HEK293T (cell line): Measurements from ENCODE around the gene RPH3AL.
A peak's percentile ranks its signal among the peaks of the same experiment; 100 is the strongest.
"Not testable (repeated sequence)": the region's sequence is repeated elsewhere in the genome, so short reads cannot be mapped to it uniquely, and the experiment has no call there.

Experiments used
- CTCF ChIA-PET: fragments of 350-600 bp; formaldehyde crosslinking; extraction: SDS; loops from one replicate; lab custom pipeline; 2021; ENCODE audit warnings: antibody characterized with exemption, inconsistent platforms; lab: Yijun Ruan, JAX
- POLR2A ChIA-PET: fragments of 350-600 bp; formaldehyde crosslinking; extraction: SDS; loops from one replicate; lab custom pipeline; 2020; ENCODE audit warnings: antibody characterized with exemption, inconsistent platforms; lab: Yijun Ruan, JAX
- DNase-seq: peaks from one replicate; pipeline ENCODE4 v3.0.0; 2012; ENCODE audit warnings: mixed read lengths; ENCODE audit errors: extremely low spot score
- ARNT ChIP-seq: fragments of 450-650 bp; IDR thresholded peaks from 2 replicates; pipeline ENCODE4 v1.6.1; 2017; ENCODE audit warnings: mild to moderate bottlenecking
- CTBP1 ChIP-seq: fragments of 450-650 bp; IDR thresholded peaks from 2 replicates; pipeline ENCODE4 v1.6.1; 2016; ENCODE audit warnings: borderline replicate concordance
- ELF4 ChIP-seq: fragments of 450-650 bp; IDR thresholded peaks from 2 replicates; pipeline ENCODE4 v1.6.1; 2017; ENCODE audit warnings: antibody characterized with exemption
- FOXA1 ChIP-seq: fragments of 450-650 bp; IDR thresholded peaks from 2 replicates; pipeline ENCODE4 v1.6.1; 2016; ENCODE audit warnings: mild to moderate bottlenecking
- FOXK2 ChIP-seq: fragments of 450-650 bp; IDR thresholded peaks from 2 replicates; pipeline ENCODE4 v1.6.1; 2016; ENCODE audit warnings: mild to moderate bottlenecking
- FOXM1 ChIP-seq: fragments of 450-650 bp; IDR thresholded peaks from 2 replicates; pipeline ENCODE4 v1.6.1; 2017; ENCODE audit warnings: mild to moderate bottlenecking, borderline replicate concordance
- HDGF ChIP-seq: fragments of 450-650 bp; IDR thresholded peaks from 2 replicates; pipeline ENCODE4 v1.6.1; 2017; ENCODE audit warnings: antibody characterized with exemption, borderline replicate concordance
- L3MBTL2 ChIP-seq: fragments of 450-650 bp; conservative IDR thresholded peaks from 2 replicates; pipeline ENCODE4 v1.6.1; 2016; ENCODE audit warnings: mild to moderate bottlenecking
- LEF1 ChIP-seq: fragments of 450-650 bp; IDR thresholded peaks from 2 replicates; pipeline ENCODE4 v1.6.1; 2017; ENCODE audit warnings: mild to moderate bottlenecking, borderline replicate concordance
- NFRKB ChIP-seq: fragments of 450-650 bp; IDR thresholded peaks from 2 replicates; pipeline ENCODE4 v1.6.1; 2016; ENCODE audit warnings: mild to moderate bottlenecking, moderate library complexity
- PKNOX1 ChIP-seq: fragments of 450-650 bp; IDR thresholded peaks from 2 replicates; pipeline ENCODE4 v1.6.1; 2016
- SP1 ChIP-seq: fragments of 450-650 bp; IDR thresholded peaks from 2 replicates; pipeline ENCODE4 v1.6.1; 2017
- SUZ12 ChIP-seq: fragments of 450-650 bp; IDR thresholded peaks from 2 replicates; pipeline ENCODE4 v1.6.1; 2016; ENCODE audit warnings: mild to moderate bottlenecking
- TARDBP ChIP-seq: fragments of 450-650 bp; IDR thresholded peaks from 2 replicates; pipeline ENCODE4 v1.6.1; 2016
- ZNF384 ChIP-seq: fragments of 450-650 bp; IDR thresholded peaks from 2 replicates; pipeline ENCODE4 v1.6.1; 2016

The RPH3AL gene

GRCh38 chr17:170130-170670, 182.4 kb downstream of the RPH3AL start:
- TF ChIP-seq FOXK2 (no peak), SP1 (no peak)
- DNase-seq = no peak
- ChIA-PET POLR2A (no interaction called here), CTCF (no interaction called here)

- POLR2A ChIA-PET, CTCF ChIA-PET, DNase-seq: not testable (repeated sequence)
These were observed 184.0 kb downstream of the RPH3AL start for GRCh38 chr17:168614-169013.

GRCh38 chr17:165939-166338, 186.7 kb downstream of the RPH3AL start:
- DNase-seq = no peak
- TF ChIP-seq ARNT (no peak), ELF4 (no peak), PKNOX1 (no peak), L3MBTL2 (no peak), FOXK2 (no peak), ZNF384 (no peak)
- ChIA-PET CTCF (no interaction called here), POLR2A (no interaction called here)

- TF ChIP-seq FOXM1 = no peak
- TF ChIP-seq FOXA1 = no peak
- TF ChIP-seq FOXK2 = no peak
- TF ChIP-seq HDGF = no peak
- no peak for TF ChIP-seq ARNT
- TF ChIP-seq SP1 = no peak
- no peak for TF ChIP-seq TARDBP
- CTCF ChIA-PET = interaction anchor here (1.0 kb wide), 1 partner anchor 9 kb away, joined by 6 read pairs; no protein-coding TSS in a partner anchor
- DNase-seq = peak; percentile 60
- POLR2A ChIA-PET = no interaction called here
These were observed 188.0 kb downstream of the RPH3AL start for GRCh38 chr17:164303-165235.

- no peak for TF ChIP-seq ARNT
- no peak for TF ChIP-seq TARDBP
- no peak for TF ChIP-seq SUZ12
- TF ChIP-seq SP1 = no peak
- no peak for TF ChIP-seq HDGF
- no peak for TF ChIP-seq L3MBTL2
- TF ChIP-seq ELF4 = no peak
- no peak for TF ChIP-seq PKNOX1
- TF ChIP-seq FOXA1 = no peak
- no peak for TF ChIP-seq LEF1
- ChIA-PET CTCF (no interaction called here), POLR2A (no interaction called here)
- no peak for DNase-seq
These were observed 189.0 kb downstream of the RPH3AL start for GRCh38 chr17:163514-164098.

- no peak for DNase-seq
- ChIA-PET CTCF (no interaction called here), POLR2A (interaction anchor here (0.8 kb wide), 1 partner anchor 13 kb away, joined by 3 read pairs; no protein-coding TSS in a partner anchor)
- TF ChIP-seq L3MBTL2 (no peak), NFRKB (no peak), CTBP1 (no peak), FOXA1 (no peak), LEF1 (no peak), TARDBP (no peak)
These were observed 189.9 kb downstream of the RPH3AL start for GRCh38 chr17:162689-163088.
